Measurements from ENCODE around the gene LRG1. TPM values are rescaled to one million over a fixed set of nuclear protein-coding genes. Genes with fewer than 3 reads are reported as not detected.

LRG1 gene
- total RNA-seq, 4 donors from 2014 or later = 0.56 to 2.7 (median 2.0) TPM; not detected in 1

DNA sequence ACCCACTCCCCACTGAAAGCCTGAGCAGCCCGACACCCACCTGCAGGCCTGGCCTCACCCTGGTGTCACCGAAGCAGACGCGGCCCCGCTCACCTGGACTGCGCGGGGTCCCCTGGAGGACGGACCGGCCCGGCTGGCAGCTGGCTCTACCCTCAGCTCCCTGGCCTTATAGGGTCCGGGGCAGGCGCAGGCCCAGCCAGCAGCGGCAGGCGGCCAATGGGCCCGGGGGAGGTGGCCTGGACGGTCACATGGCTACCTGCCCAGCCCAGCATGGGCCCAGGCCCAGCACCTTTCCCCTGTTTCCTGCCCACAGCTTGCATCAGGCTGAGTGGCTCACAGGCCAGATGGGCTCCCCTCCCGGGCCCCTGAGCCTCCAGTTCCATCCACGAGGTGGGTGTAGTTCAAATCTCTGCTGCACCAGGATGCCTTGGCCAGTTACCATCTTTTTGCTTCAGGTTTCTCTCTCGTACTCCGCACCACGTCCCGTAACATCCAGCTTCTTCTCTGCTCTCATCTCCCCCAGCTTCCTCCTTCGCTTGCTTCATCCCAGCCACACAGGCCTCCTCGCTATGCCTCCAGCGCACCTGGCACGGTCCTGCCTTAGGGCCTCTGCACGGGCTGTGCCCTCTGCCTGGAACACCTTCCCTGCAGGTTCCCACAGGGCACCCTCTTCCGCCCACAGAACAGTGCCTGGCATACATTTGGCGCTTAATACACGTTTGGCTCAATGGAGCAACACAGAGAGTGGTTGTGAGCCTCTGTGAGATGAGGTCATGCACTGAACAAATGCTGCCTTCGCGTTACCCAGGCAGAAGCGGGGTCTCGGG, 21.3 kb downstream of the LRG1 start, which contains the start of gene PLIN4:
TSS of gene PLIN4 (minus strand) at position 142 of the 827 bp plus-strand sequence. CDS start 214 bp downstream, outside the sequence.
- no peaks in the 10 kb centered on the region for H3K4me1 ChIP-seq
- no peaks in the 10 kb centered on the region for H3K36me3 ChIP-seq
- no peak within 1 kb of the TSS for H3K27ac ChIP-seq
- no peaks in the 10 kb centered on the region for H3K9me3 ChIP-seq
- DNase-seq = peak; percentile 10 to 13
- no peak within 1 kb of the TSS for H3K4me3 ChIP-seq (replicated peaks in 1 of 3)
- intact Hi-C loops (cut with DNase I) = no loop called here
- 69 to 71% methylated on average over 27 to 33 of the region's 34 CpGs for WGBS, 2 donors
- no peak for TF ChIP-seq POLR2A (IDR thresholded peaks at IDR 0.05)
- TF ChIP-seq, protein P1, sequence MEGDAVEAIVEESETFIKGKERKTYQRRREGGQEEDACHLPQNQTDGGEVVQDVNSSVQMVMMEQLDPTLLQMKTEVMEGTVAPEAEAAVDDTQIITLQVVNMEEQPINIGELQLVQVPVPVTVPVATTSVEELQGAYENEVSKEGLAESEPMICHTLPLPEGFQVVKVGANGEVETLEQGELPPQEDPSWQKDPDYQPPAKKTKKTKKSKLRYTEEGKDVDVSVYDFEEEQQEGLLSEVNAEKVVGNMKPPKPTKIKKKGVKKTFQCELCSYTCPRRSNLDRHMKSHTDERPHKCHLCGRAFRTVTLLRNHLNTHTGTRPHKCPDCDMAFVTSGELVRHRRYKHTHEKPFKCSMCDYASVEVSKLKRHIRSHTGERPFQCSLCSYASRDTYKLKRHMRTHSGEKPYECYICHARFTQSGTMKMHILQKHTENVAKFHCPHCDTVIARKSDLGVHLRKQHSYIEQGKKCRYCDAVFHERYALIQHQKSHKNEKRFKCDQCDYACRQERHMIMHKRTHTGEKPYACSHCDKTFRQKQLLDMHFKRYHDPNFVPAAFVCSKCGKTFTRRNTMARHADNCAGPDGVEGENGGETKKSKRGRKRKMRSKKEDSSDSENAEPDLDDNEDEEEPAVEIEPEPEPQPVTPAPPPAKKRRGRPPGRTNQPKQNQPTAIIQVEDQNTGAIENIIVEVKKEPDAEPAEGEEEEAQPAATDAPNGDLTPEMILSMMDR (IDR thresholded peaks at IDR 0.05) = no peak
- H3K27me3 ChIP-seq = no peaks in the 10 kb centered on the region

DNA sequence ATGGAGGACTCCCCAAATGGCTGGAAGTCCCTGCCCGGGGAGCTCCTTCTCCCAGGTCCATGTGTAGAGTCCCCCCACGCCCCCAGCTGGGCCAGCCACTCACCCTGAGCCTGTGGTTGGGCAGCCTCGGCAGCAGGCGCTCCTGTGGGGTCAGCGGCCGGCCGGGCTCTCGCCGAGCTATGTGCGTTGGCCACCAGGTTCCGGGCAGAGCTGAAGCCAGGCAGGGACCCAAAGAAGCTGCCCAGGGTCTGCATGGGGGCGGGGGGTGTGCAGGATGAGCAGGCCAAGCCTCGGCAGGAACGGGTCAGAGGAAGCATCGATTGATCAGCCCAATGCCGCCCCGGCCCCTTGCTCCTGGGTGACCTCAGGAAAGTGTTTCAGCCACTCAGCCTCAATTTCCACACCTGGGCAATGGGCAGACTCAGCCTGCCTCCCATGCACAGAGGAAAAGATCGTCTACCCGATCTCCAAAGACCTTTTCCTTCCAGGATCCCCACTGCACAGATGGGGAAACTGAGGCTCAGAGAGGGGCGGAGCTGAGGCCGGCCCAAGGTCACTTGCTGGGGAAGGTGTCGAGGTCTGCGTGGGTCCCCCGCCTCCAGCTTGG, 22.3 kb downstream of the LRG1 start:
- Histone ChIP-seq H3K36me3 (no peaks in the 10 kb centered on the region), H3K9me3 (no peaks in the 10 kb centered on the region), H3K4me1 (no peaks in the 10 kb centered on the region), H3K27ac (no peak overlapping the region), H3K27me3 (no peaks in the 10 kb centered on the region), H3K4me3 (replicated peaks in 1 of 3) (no peak overlapping the region)
- DNase-seq = no peak
- WGBS, 2 donors = 83 to 94% methylated on average over 7 to 22 of the region's 24 CpGs
- intact Hi-C loops (cut with DNase I) = no loop called here
- TF ChIP-seq, protein P1 (IDR thresholded peaks at IDR 0.05) = no peak
- TF ChIP-seq POLR2A (IDR thresholded peaks at IDR 0.05) = no peak

DNA sequence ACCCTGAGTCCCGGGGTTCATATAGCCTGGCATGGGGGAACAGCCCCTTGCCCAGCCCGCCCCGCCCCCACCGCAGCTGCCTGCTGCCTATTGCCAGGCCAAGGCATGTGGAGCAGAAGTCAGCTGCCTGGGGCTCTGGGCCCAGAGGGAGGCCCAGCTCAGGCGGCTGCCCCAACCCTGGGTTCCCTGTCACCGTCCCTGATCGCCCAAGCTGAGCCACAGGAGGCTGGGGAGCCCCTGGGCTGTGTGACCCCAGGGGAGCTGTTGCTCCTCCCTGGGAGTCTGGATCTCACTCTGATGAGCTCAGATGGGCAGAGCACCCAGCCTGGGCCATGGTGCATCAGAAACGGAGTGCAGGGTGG, 22.9 kb downstream of the LRG1 start:
- DNase-seq = no peak
- Histone ChIP-seq H3K36me3 (no peaks in the 10 kb centered on the region), H3K4me1 (no peaks in the 10 kb centered on the region), H3K27ac (no peak overlapping the region), H3K4me3 (replicated peaks in 1 of 3) (no peak overlapping the region), H3K27me3 (no peaks in the 10 kb centered on the region), H3K9me3 (no peaks in the 10 kb centered on the region)
- WGBS, 2 donors = 49 to 81% methylated on average over 3 to 4 of the region's 8 CpGs
- intact Hi-C loops (cut with DNase I) = no loop called here
- no peak for TF ChIP-seq POLR2A (IDR thresholded peaks at IDR 0.05)
- TF ChIP-seq, protein P1 (IDR thresholded peaks at IDR 0.05) = no peak

DNA sequence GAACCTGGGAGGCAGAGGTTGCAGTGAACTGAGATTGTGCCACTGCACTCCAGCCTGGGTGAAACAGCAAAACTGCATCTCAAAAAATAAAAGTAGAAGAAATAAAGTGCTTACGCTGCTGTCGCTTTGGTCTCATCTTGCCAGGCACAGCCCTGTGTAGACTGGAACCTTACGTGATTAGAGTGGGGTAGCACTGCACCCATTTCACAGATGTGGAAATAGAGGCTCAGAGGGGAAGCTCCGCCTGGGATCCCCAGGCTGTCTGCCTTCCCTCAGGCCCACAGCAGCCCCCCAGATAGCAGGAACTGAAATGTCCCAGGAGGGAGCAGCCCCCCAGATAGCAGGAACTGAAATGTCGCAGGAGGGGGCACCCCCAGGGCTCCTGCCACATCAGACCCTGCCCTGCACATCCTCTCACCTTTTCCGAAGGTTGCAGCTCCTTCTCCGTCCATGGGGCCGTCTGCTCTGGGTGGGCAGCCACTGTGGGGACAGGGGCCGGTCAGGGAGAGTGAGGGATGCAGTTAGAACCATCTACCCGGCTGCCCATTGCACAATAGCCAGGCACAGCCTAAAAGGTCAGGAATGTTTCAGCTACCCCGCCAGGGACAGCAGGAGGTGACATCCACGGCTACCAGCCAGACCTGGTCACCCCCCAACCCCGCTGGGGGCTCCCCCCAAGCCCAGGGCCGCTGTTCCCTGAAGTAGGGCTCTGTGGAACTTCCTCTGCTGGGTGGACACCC, 23.5 kb downstream of the LRG1 start:
- Histone ChIP-seq H3K36me3 (no peaks in the 10 kb centered on the region), H3K9me3 (no peaks in the 10 kb centered on the region), H3K4me3 (replicated peaks in 1 of 3) (no peak overlapping the region), H3K27ac (no peak overlapping the region), H3K27me3 (no peaks in the 10 kb centered on the region), H3K4me1 (no peaks in the 10 kb centered on the region)
- 69 to 72% methylated on average over 11 to 13 of the region's 14 CpGs for WGBS, 2 donors
- TF ChIP-seq, protein P1 (IDR thresholded peaks at IDR 0.05) = no peak
- TF ChIP-seq POLR2A (IDR thresholded peaks at IDR 0.05) = no peak
- DNase-seq = no peak
- intact Hi-C loops (cut with DNase I) = no loop called here
